ENCODE results near the gene CACNG8. TPM values are rescaled to one million over a fixed set of nuclear protein-coding genes. Genes with fewer than 3 reads are reported as not detected.
"Not testable (repeated sequence)": the region's sequence is repeated elsewhere in the genome, so short reads cannot be mapped to it uniquely, and the experiment has no call there.

The CACNG8 gene
- total and polyA plus RNA-seq, 4 donors, result 0.01 to 0.15 (median 0.06) TPM; not detected in 1

DNA sequence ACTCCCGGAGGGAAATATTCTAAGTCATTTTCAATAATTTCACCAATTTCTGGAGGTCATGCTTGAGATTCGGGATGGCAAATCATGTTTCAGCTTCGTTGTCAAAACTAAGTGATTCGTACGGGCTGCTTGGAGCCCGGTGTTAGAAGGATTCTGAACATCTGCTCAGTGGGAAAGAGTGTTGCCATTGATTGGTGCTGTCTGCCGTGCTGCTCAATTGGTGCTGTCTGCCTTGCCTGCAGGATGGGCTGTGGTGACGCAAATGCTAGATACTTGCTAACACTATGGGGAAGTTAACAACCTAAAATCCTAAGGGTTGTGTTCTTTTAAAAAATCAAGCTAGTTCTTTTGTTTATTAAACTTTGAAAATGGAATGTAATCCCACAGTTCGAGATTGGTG is 17.3 kb upstream of the CACNG8 start:
- H3K9me3 ChIP-seq (ENCODE audit: control insufficient read depth in 4 of 4, insufficient read depth in 3 of 4, low read length in 3 of 4), result peaks cover 0 to 12% (median 0%) of the 10 kb centered on the region in 4 donors
- no peak overlapping the region for H3K27ac ChIP-seq (ENCODE audit: low read depth in 1 of 2, low read length in 1 of 2)
- DNase-seq, result no peak
- H3K4me1 ChIP-seq (ENCODE audit: control insufficient read depth in 5 of 5, insufficient read depth in 5 of 5, low read length in 5 of 5), result no peaks in the 10 kb centered on the region
- no peak overlapping the region for H3K4me3 ChIP-seq
- no peak overlapping the region for H3K9ac ChIP-seq (ENCODE audit: insufficient read depth in 1 of 2, low read length in 2 of 2)
- WGBS, 2 donors, result 42 to 44% methylated on average over 9 of the region's 9 CpGs
- no peak for ATAC-seq (ENCODE audit: insufficient read depth, low FRiP score)
- TF ChIP-seq, protein P1, sequence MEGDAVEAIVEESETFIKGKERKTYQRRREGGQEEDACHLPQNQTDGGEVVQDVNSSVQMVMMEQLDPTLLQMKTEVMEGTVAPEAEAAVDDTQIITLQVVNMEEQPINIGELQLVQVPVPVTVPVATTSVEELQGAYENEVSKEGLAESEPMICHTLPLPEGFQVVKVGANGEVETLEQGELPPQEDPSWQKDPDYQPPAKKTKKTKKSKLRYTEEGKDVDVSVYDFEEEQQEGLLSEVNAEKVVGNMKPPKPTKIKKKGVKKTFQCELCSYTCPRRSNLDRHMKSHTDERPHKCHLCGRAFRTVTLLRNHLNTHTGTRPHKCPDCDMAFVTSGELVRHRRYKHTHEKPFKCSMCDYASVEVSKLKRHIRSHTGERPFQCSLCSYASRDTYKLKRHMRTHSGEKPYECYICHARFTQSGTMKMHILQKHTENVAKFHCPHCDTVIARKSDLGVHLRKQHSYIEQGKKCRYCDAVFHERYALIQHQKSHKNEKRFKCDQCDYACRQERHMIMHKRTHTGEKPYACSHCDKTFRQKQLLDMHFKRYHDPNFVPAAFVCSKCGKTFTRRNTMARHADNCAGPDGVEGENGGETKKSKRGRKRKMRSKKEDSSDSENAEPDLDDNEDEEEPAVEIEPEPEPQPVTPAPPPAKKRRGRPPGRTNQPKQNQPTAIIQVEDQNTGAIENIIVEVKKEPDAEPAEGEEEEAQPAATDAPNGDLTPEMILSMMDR (IDR thresholded peaks at IDR 0.05; ENCODE audit: control extremely low read depth, extremely low read depth), result no peak
- peaks cover 7 to 38% (median 13%) of the 10 kb centered on the region in 3 donors for H3K27me3 ChIP-seq (ENCODE audit: control insufficient read depth in 3 of 3, insufficient read depth in 3 of 3, low read length in 2 of 3)
- no peaks in the 10 kb centered on the region for H3K36me3 ChIP-seq (ENCODE audit: control insufficient read depth in 4 of 4, insufficient read depth in 4 of 4, low read length in 4 of 4)

DNA sequence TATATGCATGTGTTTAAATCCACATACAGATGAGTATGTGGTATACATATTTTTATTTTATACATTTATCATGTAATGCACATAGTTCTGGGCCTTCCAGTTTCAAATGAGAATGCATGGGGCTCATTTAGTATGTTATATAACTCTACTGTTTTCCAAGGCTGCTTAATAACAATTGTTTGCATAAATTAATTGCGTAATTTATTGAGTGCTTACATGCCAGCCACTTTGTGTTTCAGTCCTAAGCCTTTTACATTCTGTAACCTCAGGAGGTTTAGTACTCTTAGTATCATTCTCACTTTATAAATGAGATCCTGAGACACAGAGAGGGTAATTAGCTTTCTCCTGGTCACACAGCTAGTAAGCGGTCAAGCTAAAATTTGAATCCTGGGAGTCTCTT is 16.7 kb upstream of the CACNG8 start:
- H3K9ac ChIP-seq (ENCODE audit: insufficient read depth in 1 of 2, low read length in 2 of 2), result no peak overlapping the region
- TF ChIP-seq, protein P1 (IDR thresholded peaks at IDR 0.05; ENCODE audit: control extremely low read depth, extremely low read depth), result no peak
- no peak overlapping the region for H3K4me3 ChIP-seq
- H3K4me1 ChIP-seq (ENCODE audit: control insufficient read depth in 5 of 5, insufficient read depth in 5 of 5, low read length in 5 of 5), result no peaks in the 10 kb centered on the region
- ATAC-seq (ENCODE audit: insufficient read depth, low FRiP score) (no peak), DNase-seq (no peak)
- WGBS, 2 donors, result 95 to 100% methylated on average over 2 of the region's 2 CpGs
- peaks cover 0 to 12% (median 0%) of the 10 kb centered on the region in 4 donors for H3K9me3 ChIP-seq (ENCODE audit: control insufficient read depth in 4 of 4, insufficient read depth in 3 of 4, low read length in 3 of 4)
- no peaks in the 10 kb centered on the region for H3K36me3 ChIP-seq (ENCODE audit: control insufficient read depth in 4 of 4, insufficient read depth in 4 of 4, low read length in 4 of 4)
- no peak overlapping the region for H3K27ac ChIP-seq (ENCODE audit: low read depth in 1 of 2, low read length in 1 of 2)
- peaks cover 7 to 38% (median 12%) of the 10 kb centered on the region in 3 donors for H3K27me3 ChIP-seq (ENCODE audit: control insufficient read depth in 3 of 3, insufficient read depth in 3 of 3, low read length in 2 of 3)

DNA sequence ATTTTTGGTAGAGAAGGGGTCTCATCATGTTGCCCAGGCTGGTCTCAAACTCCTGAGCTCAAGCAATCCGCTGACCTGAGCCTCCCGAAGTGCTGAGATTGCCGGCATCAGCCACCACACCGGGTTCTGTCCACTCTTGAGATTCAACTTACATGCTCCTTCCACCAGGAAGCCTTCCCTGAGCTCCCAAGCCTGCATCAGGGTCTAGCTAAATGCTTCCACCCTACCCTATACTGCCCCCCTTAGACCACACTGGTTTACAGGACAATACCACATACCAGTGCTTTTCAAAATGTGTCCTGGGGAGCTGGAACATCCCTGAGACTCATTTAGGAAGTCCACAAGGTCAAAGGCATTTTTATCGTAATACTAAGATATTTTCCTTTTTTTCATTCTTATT is 15.1 kb upstream of the CACNG8 start:
- peaks cover 0 to 10% (median 0%) of the 10 kb centered on the region in 4 donors for H3K9me3 ChIP-seq (ENCODE audit: control insufficient read depth in 4 of 4, insufficient read depth in 3 of 4, low read length in 3 of 4)
- no peak for DNase-seq
- 64 to 71% methylated on average over 5 of the region's 5 CpGs for WGBS, 2 donors
- H3K4me1 ChIP-seq (ENCODE audit: control insufficient read depth in 5 of 5, insufficient read depth in 5 of 5, low read length in 5 of 5), result no peaks in the 10 kb centered on the region
- no peak overlapping the region for H3K27ac ChIP-seq (ENCODE audit: low read depth in 1 of 2, low read length in 1 of 2)
- TF ChIP-seq, protein P1 (IDR thresholded peaks at IDR 0.05; ENCODE audit: control extremely low read depth, extremely low read depth), result no peak
- peaks cover 2 to 31% (median 9%) of the 10 kb centered on the region in 3 donors for H3K27me3 ChIP-seq (ENCODE audit: control insufficient read depth in 3 of 3, insufficient read depth in 3 of 3, low read length in 2 of 3)
- no peaks in the 10 kb centered on the region for H3K36me3 ChIP-seq (ENCODE audit: control insufficient read depth in 4 of 4, insufficient read depth in 4 of 4, low read length in 4 of 4)
- no peak for ATAC-seq (ENCODE audit: insufficient read depth, low FRiP score)
- H3K4me3 ChIP-seq, result no peak overlapping the region
- H3K9ac ChIP-seq (ENCODE audit: insufficient read depth in 1 of 2, low read length in 2 of 2), result no peak overlapping the region

DNA sequence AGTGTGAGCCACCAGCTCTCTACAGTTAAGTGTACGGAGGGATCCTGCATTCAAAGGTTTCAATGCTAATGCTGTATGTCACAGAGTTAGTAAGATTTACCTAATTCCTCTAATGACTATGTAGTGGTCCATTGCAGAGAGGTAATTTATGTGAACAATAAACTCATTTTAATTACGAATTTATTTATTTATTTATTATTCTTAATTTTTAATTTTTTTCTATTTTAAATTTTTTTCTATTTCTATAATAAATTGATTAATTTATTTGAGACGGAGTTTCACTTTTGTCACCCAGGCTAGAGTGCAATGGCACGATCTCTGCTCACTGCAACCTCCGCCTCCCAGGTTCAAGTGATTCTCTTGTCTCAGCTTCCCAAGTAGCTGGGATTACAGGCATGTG is 14.1 kb upstream of the CACNG8 start:
- 76 to 93% methylated on average over 5 of the region's 5 CpGs for WGBS, 2 donors

More for the DNA sequence above, 14.1 kb upstream of the CACNG8 start:
- H3K4me3 ChIP-seq; H3K27ac ChIP-seq (ENCODE audit: low read depth in 1 of 2, low read length in 1 of 2); H3K36me3 ChIP-seq (ENCODE audit: control insufficient read depth in 4 of 4, insufficient read depth in 4 of 4, low read length in 4 of 4); ATAC-seq (ENCODE audit: insufficient read depth, low FRiP score); DNase-seq; H3K9ac ChIP-seq (ENCODE audit: insufficient read depth in 1 of 2, low read length in 2 of 2); H3K4me1 ChIP-seq (ENCODE audit: control insufficient read depth in 5 of 5, insufficient read depth in 5 of 5, low read length in 5 of 5): not testable (repeated sequence)
- H3K27me3 ChIP-seq (ENCODE audit: control insufficient read depth in 3 of 3, insufficient read depth in 3 of 3, low read length in 2 of 3), result peaks cover 2 to 23% (median 3%) of the 10 kb centered on the region in 3 donors
- H3K9me3 ChIP-seq (ENCODE audit: control insufficient read depth in 4 of 4, insufficient read depth in 3 of 4, low read length in 3 of 4), result peaks cover 0 to 13% (median 0%) of the 10 kb centered on the region in 4 donors

All from lung (tissue), 12 donors.